ENCODE measurements around the gene OR2J2.
"Not testable (repeated sequence)": the region's sequence is repeated elsewhere in the genome, so short reads cannot be mapped to it uniquely, and the experiment has no call there.

OR2J2 gene

DNA sequence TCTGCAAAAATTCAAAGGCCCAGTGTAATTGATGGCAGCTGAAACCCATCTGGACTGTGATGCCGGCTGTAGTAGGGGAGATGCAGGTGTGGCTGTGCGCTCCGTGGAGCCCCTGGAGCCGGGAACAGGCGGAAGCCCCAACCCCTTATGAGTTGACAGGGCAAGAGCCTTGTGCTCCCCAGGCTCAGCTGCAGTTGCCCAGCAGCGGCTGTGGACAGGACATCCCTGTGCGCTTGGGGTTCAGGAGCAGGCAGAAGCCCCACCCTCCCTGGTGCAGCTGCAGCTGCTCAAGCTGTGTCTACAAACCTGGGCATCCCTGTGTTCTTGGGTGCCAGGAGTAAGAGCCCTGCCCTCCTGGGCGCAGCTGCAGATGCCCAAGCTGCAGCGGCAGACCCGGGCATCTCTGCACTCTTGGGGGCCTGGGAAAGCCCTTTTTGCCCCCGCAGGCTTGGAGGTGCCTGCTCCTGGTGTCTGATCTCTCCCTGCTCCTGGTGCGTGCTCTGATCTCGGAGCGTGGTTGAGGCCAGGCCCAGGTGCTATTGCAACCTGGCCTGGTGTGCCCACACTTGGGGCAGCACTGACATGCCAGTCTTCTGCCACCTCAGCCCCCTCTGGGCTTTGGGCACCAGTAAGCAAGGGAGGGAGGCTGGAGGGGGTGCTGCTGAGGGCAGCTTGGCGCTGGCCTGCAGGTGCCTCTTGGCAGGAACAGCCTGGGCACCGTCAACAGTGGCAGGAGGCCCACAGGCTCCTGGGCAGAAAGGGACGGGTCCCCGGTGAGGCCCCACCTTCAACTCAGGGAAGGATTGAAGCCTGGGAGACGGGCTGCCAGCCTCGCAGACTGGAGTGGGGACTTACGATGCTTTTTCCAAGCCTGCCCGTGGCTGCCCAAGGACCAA, 30.3 kb downstream of the OR2J2 start:
- no peak overlapping the region for H3K4me3 ChIP-seq (ENCODE audit: control insufficient read depth, low read depth, low read length)
- DNase-seq (ENCODE audit: low read depth) = no peak
- TF ChIP-seq, protein P1, sequence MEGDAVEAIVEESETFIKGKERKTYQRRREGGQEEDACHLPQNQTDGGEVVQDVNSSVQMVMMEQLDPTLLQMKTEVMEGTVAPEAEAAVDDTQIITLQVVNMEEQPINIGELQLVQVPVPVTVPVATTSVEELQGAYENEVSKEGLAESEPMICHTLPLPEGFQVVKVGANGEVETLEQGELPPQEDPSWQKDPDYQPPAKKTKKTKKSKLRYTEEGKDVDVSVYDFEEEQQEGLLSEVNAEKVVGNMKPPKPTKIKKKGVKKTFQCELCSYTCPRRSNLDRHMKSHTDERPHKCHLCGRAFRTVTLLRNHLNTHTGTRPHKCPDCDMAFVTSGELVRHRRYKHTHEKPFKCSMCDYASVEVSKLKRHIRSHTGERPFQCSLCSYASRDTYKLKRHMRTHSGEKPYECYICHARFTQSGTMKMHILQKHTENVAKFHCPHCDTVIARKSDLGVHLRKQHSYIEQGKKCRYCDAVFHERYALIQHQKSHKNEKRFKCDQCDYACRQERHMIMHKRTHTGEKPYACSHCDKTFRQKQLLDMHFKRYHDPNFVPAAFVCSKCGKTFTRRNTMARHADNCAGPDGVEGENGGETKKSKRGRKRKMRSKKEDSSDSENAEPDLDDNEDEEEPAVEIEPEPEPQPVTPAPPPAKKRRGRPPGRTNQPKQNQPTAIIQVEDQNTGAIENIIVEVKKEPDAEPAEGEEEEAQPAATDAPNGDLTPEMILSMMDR (IDR thresholded peaks at IDR 0.05; ENCODE audit: control insufficient read depth, insufficient read depth, low read depth, low read length, missing control alignments) = no peak

DNA sequence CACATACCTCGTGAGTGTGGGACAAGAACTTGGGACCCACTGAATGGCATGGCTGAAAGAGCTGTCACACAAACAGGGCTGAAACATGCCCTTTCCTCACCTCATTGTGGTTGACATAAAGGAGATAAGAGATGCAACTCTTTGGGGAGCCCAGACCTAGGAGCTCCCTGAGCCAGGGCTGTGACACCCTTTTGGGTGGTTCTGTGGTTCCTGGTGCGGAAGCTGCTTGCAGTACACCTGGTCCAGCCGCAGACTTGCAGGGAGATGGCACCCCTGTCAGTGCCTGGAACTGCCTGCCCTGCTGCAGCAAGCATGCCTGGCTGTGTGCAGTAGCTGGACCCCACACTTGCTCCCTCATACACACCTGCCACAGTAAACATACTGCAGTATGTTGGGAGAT, 31.3 kb downstream of the OR2J2 start:
- TF ChIP-seq, protein P1 (IDR thresholded peaks at IDR 0.05; ENCODE audit: control insufficient read depth, insufficient read depth, low read depth, low read length, missing control alignments) = no peak
- H3K4me3 ChIP-seq (ENCODE audit: control insufficient read depth, low read depth, low read length) = no peak overlapping the region
- DNase-seq (ENCODE audit: low read depth) = no peak

DNA sequence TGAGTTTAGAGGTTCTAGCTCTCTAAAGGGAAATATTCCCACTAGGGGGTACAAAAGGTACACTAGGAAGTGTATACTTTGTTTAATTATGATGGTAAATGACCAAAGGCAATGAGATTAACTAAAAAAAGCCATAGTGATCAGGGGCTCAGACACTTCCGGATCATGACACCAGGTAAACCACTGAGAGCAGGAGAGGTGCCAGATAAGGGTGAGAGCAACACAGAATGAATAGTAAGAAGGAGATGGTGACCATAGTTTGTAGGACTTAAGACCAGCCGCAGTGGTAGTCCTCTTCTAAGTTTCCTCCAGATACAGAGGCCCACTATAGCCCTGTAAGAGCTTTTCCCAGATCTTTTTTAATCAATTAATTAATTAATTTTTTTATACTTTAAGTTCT, 40.8 kb downstream of the OR2J2 start:
- DNase-seq (ENCODE audit: low read depth) = no peak
- TF ChIP-seq, protein P1 (IDR thresholded peaks at IDR 0.05; ENCODE audit: control insufficient read depth, insufficient read depth, low read depth, low read length, missing control alignments) = no peak

DNA sequence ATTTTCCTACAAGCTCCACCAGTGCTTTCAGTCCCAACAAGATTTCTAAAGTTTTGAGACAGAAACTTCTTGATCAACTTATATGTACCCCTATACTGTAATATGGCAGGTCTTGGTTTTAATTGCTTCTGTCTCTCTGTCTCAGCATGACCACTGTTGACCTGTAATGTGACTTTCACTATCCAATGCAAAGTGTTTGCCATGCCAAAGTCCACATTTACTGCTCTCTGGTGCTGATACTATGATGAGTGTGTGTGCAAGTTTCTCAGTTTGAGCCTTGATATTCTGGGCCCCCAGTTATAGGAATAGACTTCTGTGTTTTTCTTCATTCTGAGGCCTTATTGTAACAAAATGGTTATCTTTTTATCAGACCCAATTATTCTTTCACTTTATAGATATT, 45.8 kb downstream of the OR2J2 start:
- TF ChIP-seq, protein P1 (IDR thresholded peaks at IDR 0.05; ENCODE audit: control insufficient read depth, insufficient read depth, low read depth, low read length, missing control alignments) = no peak
- H3K4me3 ChIP-seq (ENCODE audit: control insufficient read depth, low read depth, low read length) = no peak overlapping the region
- DNase-seq (ENCODE audit: low read depth) = no peak

More for the DNA sequence above, 40.8 kb downstream of the OR2J2 start:
- no peak overlapping the region for H3K4me3 ChIP-seq (ENCODE audit: control insufficient read depth, low read depth, low read length)

DNA sequence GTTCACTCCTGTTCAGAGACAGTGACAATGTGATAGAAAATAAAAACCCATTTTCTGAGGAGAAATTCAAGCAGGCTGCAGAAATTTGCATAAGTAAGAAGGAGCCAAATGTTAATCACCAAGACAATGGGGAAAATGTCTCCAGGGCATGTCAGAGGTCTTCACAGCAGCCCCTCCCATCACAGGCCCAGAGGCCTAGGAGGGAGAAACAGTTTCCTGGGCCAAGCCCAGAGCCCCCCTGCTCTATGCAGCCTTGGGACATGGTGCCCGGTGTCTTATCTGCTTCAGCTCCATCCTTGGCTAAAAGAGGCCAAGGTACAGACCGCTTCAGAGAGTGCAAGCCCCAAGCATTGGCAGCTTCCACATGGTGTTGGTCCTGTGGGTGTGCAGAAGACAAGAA, 46.5 kb downstream of the OR2J2 start:
- not testable (repeated sequence) for H3K4me3 ChIP-seq (ENCODE audit: control insufficient read depth, low read depth, low read length)

DNA sequence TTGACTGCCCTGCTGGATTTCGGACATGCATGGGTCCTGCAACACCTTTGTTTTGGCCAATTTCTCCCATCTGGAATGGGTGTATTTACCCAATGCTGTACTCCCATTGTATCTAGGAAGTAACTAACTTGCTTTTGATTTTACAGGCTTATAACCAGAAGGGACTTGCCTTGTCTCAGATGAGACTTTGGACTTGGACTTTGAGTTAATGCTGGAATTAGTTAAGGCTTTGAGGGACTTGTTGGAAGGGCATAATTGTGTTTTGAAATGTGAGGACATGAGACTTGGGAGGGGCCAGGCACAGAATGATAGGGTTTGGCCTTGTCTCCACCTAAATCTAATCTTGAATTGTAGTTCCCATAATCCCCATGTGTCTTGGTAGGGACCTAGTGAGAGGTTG, 47.3 kb downstream of the OR2J2 start:
- H3K4me3 ChIP-seq (ENCODE audit: control insufficient read depth, low read depth, low read length); DNase-seq (ENCODE audit: low read depth): not testable (repeated sequence)

More for the DNA sequence above, 46.5 kb downstream of the OR2J2 start:
- DNase-seq (ENCODE audit: low read depth) = not testable (repeated sequence)

Measured in AG09309 (cell line).